Endothelial cell (in vitro differentiated cells): ENCODE results near the gene SNAPC3. TPM values are rescaled to one million over a fixed set of nuclear protein-coding genes. Genes with fewer than 3 reads are reported as not detected.
A peak's percentile ranks its signal among the peaks of the same experiment; 100 is the strongest.

Source experiments
- DNase-seq: peaks from one replicate; pipeline ENCODE4 v3.0.0; 2021; ENCODE audit warnings: low spot score
- H3K27ac Mint-ChIP-seq: one replicate; pipeline ENCODE4 v1.8.0; 2021; ENCODE audit warnings: mixed read lengths, inconsistent platforms; ENCODE audit not compliant: unreplicated experiment
- H3K27me3 Mint-ChIP-seq: one replicate; pipeline ENCODE4 v1.8.0; 2021; ENCODE audit warnings: mild to moderate bottlenecking, moderate library complexity, mixed read lengths, inconsistent platforms; ENCODE audit not compliant: unreplicated experiment
- H3K36me3 Mint-ChIP-seq: one replicate; pipeline ENCODE4 v1.8.0; 2021; ENCODE audit warnings: mild to moderate bottlenecking, low read depth, mixed read lengths, inconsistent platforms; ENCODE audit not compliant: unreplicated experiment
- H3K4me1 Mint-ChIP-seq: one replicate; pipeline ENCODE4 v1.8.0; 2021; ENCODE audit warnings: mild to moderate bottlenecking, mixed read lengths, inconsistent platforms; ENCODE audit not compliant: unreplicated experiment
- H3K4me3 Mint-ChIP-seq: one replicate; pipeline ENCODE4 v1.8.0; 2021; ENCODE audit warnings: mild to moderate bottlenecking, mixed read lengths, inconsistent platforms; ENCODE audit not compliant: unreplicated experiment
- H3K9me3 Mint-ChIP-seq: one replicate; pipeline ENCODE4 v1.8.0; 2021; ENCODE audit warnings: mixed read lengths, inconsistent platforms; ENCODE audit not compliant: unreplicated experiment
- total RNA-seq: library from RNA; stranded (reverse); fragmentation: NEBNext Ultra II Directional; extraction: Animal tissue kit (Norgen Biotek cat#: 25700); gene quantifications from one replicate; pipeline ENCODE4 v1.2.1, GENCODE V29; 2021; ENCODE audit not compliant: unreplicated experiment
- TF ChIP-seq, protein P1 (sequence below): fragments of 200-600 bp; sonication (generic); IDR thresholded peaks from one replicate; pipeline ENCODE4 v1.5.0; 2021; ENCODE audit warnings: antibody characterized with exemption; ENCODE audit not compliant: unreplicated experiment

Gene SNAPC3
- total RNA-seq, 1 donor from 2014 or later, result 31.8 TPM

- no peak for DNase-seq
- H3K4me3 Mint-ChIP-seq, result no peak overlapping the region
- H3K9me3 Mint-ChIP-seq, result no peaks in the 10 kb centered on the region
- TF ChIP-seq, protein P1, sequence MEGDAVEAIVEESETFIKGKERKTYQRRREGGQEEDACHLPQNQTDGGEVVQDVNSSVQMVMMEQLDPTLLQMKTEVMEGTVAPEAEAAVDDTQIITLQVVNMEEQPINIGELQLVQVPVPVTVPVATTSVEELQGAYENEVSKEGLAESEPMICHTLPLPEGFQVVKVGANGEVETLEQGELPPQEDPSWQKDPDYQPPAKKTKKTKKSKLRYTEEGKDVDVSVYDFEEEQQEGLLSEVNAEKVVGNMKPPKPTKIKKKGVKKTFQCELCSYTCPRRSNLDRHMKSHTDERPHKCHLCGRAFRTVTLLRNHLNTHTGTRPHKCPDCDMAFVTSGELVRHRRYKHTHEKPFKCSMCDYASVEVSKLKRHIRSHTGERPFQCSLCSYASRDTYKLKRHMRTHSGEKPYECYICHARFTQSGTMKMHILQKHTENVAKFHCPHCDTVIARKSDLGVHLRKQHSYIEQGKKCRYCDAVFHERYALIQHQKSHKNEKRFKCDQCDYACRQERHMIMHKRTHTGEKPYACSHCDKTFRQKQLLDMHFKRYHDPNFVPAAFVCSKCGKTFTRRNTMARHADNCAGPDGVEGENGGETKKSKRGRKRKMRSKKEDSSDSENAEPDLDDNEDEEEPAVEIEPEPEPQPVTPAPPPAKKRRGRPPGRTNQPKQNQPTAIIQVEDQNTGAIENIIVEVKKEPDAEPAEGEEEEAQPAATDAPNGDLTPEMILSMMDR, result no peak
- peaks cover 2% of the 10 kb centered on the region for H3K27me3 Mint-ChIP-seq
- no peak overlapping the region for H3K27ac Mint-ChIP-seq
- peaks cover 12% of the 10 kb centered on the region for H3K36me3 Mint-ChIP-seq
- no peaks in the 10 kb centered on the region for H3K4me1 Mint-ChIP-seq
Observed at GRCh38 chr9:15484802-15485201, 62.1 kb downstream of the SNAPC3 start.

- Mint-ChIP-seq H3K27me3 (peaks cover 2% of the 10 kb centered on the region), H3K36me3 (peaks cover 15% of the 10 kb centered on the region), H3K27ac (no peak overlapping the region), H3K4me1 (no peaks in the 10 kb centered on the region), H3K4me3 (no peak overlapping the region), H3K9me3 (no peaks in the 10 kb centered on the region)
- TF ChIP-seq, protein P1, result peak; percentile 59
- DNase-seq, result no peak
Observed at GRCh38 chr9:15485836-15486666, 63.4 kb downstream of the SNAPC3 start.

GRCh38 chr9:15491950-15492349, 69.3 kb downstream of the SNAPC3 start:
- DNase-seq, result no peak
- no peaks in the 10 kb centered on the region for H3K27me3 Mint-ChIP-seq
- peaks cover 6% of the 10 kb centered on the region for H3K9me3 Mint-ChIP-seq
- no peaks in the 10 kb centered on the region for H3K4me1 Mint-ChIP-seq
- TF ChIP-seq, protein P1, result no peak
- H3K4me3 Mint-ChIP-seq, result peak overlapping the region; percentile 22
- H3K36me3 Mint-ChIP-seq, result peaks cover 39% of the 10 kb centered on the region
- H3K27ac Mint-ChIP-seq, result no peak overlapping the region

DNA sequence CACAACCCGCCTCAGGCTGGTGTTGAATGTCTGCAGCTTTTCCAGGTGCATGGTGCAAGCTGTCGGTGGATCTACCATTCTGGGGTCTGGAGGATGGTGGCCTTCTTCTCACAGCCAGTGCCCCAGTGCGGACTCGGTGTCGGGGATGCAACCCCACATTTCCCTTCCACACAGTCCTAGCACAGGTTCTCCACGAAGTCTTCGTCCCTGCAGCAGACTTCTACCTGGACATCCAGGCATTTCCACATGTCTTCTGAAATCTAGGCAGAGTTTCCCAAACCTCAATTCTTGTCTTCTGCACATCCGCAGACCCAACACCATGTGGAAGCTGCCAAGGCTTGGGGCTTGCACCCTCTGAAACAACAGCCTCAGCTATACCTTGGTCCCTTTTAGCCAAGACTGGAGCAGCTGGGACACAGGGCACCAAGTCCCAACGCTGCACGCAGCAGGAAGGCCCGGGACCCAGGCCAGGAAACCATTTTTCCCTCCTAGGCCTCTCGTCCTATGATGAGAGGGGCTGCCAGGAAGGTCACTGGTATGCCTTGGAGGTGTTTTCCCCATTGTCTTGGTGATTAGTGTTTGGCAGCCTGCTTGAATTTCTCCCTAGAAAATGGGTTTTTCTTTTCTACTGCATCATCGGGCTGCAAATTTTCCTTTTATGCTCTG, 69.9 kb downstream of the SNAPC3 start:
- H3K4me3 Mint-ChIP-seq, result peak overlapping the region; percentile 68
- TF ChIP-seq, protein P1, result no peak
- H3K9me3 Mint-ChIP-seq, result peaks cover 6% of the 10 kb centered on the region
- H3K27ac Mint-ChIP-seq, result no peak overlapping the region
- no peaks in the 10 kb centered on the region for H3K4me1 Mint-ChIP-seq
- no peak for DNase-seq
- H3K27me3 Mint-ChIP-seq, result no peaks in the 10 kb centered on the region
- peaks cover 39% of the 10 kb centered on the region for H3K36me3 Mint-ChIP-seq
